ENCODE data around the gene COL27A1. TPM values are rescaled to one million over a fixed set of nuclear protein-coding genes. Genes with fewer than 3 reads are reported as not detected.
A peak's percentile ranks its signal among the peaks of the same experiment; 100 is the strongest.

The COL27A1 gene
- total RNA-seq, 1 donor from 2014 or later: 65.1 TPM

DNA sequence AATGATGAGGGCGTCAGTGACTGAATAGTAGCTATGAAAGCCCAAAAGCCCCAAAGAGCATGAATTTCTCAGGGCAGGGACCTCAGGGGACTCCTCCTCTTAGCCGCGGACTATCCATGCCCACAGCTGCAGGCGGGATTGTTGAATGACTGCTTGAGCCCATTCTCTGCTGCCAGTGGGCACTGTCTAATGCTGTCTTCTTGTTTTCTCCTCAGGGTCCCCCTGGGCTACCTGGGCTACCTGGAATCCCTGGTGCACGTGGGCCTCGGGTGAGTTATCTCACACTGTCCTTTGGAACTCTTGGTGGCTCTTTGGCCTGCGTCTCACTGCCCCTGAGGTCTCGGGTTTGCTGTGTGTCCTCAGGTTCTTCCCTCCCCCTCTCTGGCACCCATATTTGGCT lies 22.7 kb downstream of the COL27A1 start:
- Mint-ChIP-seq H3K36me3 (peaks cover 5% of the 10 kb centered on the region), H3K4me1 (ENCODE audit: unreplicated experiment) (peaks cover 42% of the 10 kb centered on the region), H3K27me3 (no peaks in the 10 kb centered on the region), H3K9me3 (no peaks in the 10 kb centered on the region), H3K27ac (no peak overlapping the region), H3K4me3 (no peak overlapping the region)
- TF ChIP-seq, protein P1, sequence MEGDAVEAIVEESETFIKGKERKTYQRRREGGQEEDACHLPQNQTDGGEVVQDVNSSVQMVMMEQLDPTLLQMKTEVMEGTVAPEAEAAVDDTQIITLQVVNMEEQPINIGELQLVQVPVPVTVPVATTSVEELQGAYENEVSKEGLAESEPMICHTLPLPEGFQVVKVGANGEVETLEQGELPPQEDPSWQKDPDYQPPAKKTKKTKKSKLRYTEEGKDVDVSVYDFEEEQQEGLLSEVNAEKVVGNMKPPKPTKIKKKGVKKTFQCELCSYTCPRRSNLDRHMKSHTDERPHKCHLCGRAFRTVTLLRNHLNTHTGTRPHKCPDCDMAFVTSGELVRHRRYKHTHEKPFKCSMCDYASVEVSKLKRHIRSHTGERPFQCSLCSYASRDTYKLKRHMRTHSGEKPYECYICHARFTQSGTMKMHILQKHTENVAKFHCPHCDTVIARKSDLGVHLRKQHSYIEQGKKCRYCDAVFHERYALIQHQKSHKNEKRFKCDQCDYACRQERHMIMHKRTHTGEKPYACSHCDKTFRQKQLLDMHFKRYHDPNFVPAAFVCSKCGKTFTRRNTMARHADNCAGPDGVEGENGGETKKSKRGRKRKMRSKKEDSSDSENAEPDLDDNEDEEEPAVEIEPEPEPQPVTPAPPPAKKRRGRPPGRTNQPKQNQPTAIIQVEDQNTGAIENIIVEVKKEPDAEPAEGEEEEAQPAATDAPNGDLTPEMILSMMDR (conservative IDR thresholded peaks at IDR 0.05): no peak
- no peak for DNase-seq (ENCODE audit: extremely low spot score, unreplicated experiment)

DNA sequence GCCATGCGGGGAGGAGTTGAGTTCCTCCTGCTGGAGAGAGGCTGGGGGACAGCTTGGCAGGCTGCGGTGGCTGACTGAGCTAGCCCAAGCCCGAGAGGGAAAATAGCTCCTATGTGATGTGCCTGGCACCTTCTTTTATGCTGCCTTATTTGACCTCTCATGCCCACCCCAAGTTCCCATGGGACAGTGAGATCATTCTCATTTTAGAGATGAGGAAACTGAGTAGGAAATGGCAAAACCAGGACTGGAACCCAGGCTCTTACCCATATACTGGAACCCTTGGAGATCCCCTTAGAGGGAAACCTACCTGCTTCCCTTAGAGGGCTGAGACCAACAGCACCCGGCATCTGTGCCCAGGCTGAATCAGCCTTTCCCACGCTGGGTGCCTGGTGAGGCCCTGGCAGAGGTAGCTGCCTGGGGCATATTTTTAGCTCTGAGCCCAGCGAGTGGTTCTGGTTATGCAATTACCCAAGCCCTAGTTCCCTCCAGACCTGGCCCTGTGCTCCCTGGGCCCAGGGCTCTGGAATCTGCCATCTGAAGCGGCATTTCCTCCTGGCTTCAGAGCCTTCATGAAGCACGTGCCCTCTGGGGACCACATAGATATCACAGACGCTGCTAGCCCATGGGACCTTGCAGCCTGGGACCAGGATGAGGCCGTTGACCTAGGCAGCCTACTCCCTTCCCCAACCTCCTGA lies 23.6 kb downstream of the COL27A1 start:
- Mint-ChIP-seq H3K9me3 (no peaks in the 10 kb centered on the region), H3K36me3 (no peaks in the 10 kb centered on the region), H3K4me1 (ENCODE audit: unreplicated experiment) (peaks cover 34% of the 10 kb centered on the region), H3K27me3 (no peaks in the 10 kb centered on the region), H3K4me3 (no peak overlapping the region), H3K27ac (no peak overlapping the region)
- no peak for DNase-seq (ENCODE audit: extremely low spot score, unreplicated experiment)
- TF ChIP-seq, protein P1 (conservative IDR thresholded peaks at IDR 0.05): no peak

DNA sequence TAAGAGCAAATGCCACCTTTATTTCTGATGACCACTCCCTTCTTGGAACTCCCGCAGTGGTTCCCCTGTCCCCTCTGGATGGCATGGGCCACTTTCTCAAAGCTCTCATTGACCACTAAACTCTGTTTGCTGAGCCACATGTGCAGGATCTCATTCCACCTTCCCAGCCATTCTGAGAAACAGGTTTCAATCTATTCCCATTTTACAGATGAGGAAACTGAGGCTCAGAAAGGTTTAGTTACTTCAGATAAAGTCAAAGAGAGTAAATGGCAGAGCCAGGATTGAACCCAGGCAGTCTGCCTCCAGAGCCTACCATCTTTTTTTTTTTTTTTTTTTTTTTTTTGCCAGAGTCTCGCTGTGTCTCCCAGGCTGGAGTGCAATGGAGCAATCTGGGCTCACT lies 24.2 kb downstream of the COL27A1 start:
- Mint-ChIP-seq H3K36me3 (no peaks in the 10 kb centered on the region), H3K27me3 (no peaks in the 10 kb centered on the region), H3K4me1 (ENCODE audit: unreplicated experiment) (peaks cover 28% of the 10 kb centered on the region), H3K27ac (no peak overlapping the region), H3K9me3 (no peaks in the 10 kb centered on the region), H3K4me3 (no peak overlapping the region)
- no peak for DNase-seq (ENCODE audit: extremely low spot score, unreplicated experiment)
- TF ChIP-seq, protein P1 (conservative IDR thresholded peaks at IDR 0.05): no peak

DNA sequence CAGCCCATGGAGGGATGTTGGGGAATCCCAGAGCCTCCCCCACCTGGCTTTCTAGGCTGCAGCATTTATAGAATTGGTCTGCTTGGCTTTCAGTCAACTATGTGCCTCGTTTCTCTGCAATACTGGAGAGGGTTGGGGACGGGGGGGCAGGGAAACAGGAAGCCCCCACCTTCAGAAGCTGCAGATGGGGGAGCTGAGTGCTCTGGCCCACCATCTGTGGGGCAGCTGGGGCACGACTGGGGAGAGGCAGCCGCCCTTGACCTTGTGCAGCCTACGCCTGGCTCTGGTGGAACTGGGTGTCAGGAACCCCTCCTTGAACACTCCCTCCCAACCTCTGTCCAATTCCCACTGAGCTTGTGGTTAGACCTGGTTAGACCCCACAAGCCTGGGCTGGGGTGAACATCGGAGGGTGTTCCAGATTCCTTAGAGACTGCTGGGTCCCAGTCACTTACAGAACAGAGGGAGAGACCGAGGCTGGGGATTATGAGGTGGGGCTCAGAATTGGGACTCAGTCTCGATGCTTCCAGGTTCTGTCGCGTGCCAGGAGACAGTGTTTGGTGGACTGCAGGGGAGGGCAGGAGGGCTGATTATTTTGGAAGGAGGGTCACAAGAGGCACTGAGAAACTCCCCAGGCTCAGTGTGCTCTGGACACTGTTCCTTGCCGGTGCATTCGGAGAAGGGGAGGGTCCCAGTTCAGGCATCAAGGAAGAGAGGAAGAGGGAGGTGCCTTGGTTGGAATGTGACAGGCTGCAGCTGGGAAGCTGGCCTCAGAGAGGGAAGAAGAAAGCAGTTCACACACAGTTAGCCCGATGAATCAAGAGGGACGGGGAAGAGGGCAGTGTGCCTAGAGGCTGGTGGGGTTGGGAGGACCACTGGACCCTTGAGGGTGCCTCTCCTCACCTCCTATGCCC lies 25.6 kb downstream of the COL27A1 start:
- Mint-ChIP-seq H3K27ac (peak overlapping the region; percentile 50), H3K36me3 (no peaks in the 10 kb centered on the region), H3K9me3 (no peaks in the 10 kb centered on the region), H3K27me3 (no peaks in the 10 kb centered on the region), H3K4me3 (no peak overlapping the region), H3K4me1 (ENCODE audit: unreplicated experiment) (peaks cover 25% of the 10 kb centered on the region)
- TF ChIP-seq, protein P1 (conservative IDR thresholded peaks at IDR 0.05): no peak
- DNase-seq (ENCODE audit: extremely low spot score, unreplicated experiment): no peak

DNA sequence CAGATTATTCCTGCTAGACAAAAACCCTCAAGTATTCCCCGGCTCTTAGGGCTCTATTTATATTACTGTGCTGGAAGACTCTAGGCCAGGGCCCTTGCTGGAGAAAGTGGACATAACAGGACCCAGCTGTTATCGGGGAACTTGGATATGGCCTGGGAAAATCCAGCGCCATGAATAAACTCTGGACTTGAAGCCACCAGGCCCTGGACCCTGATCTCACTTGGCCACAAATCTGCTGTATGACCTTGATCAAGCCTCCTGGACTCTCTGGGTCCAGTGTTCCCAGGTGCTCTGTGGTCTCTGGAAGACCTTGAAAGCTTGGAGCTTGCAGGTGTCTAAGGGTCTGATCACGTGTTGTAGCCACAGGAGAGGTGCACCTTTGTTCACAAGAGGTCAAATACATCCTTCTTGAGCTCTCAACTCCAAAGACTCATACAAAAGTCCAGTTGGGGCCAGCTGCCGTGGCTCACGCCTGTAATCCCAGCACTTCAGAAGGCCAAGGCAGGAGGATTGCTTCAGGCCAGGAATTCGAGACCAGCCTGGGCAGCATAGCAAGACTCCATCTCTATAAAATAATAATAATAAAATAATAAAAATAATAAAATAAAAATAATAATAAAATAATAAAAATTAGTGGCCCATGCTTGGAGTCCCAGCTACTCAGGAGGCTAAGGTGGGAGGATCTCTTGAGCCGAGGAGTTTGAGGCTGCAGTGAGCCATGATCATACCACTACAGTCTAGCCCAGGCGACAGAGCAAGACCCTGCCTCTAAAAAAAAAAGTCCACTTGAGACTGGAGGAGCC lies 26.5 kb downstream of the COL27A1 start:
- no peaks in the 10 kb centered on the region for H3K27me3 Mint-ChIP-seq
- no peaks in the 10 kb centered on the region for H3K9me3 Mint-ChIP-seq
- H3K4me3 Mint-ChIP-seq: no peak overlapping the region
- H3K4me1 Mint-ChIP-seq (ENCODE audit: unreplicated experiment): peaks cover 22% of the 10 kb centered on the region
- TF ChIP-seq, protein P1 (conservative IDR thresholded peaks at IDR 0.05): no peak
- no peak overlapping the region for H3K27ac Mint-ChIP-seq
- peaks cover 6% of the 10 kb centered on the region for H3K36me3 Mint-ChIP-seq
- no peak for DNase-seq (ENCODE audit: extremely low spot score, unreplicated experiment)

Measured in type B pancreatic cell (in vitro differentiated cells).